PFSK-1 (cell line): ENCODE data around the gene GAS7.

Experiments
- FOXP2 ChIP-seq: optimal IDR thresholded peaks from 2 replicates; pipeline ENCODE3; 2011; ENCODE audit warnings: borderline replicate concordance, control low read depth, inconsistent platforms; ENCODE audit not compliant: insufficient read depth; ENCODE audit errors: extremely low read length, extremely low read depth
- POLR2AphosphoS5 ChIP-seq: IDR thresholded peaks from 2 replicates; pipeline ENCODE4 v1.6.1; 2012; ENCODE audit warnings: low read depth, mild to moderate bottlenecking, control low read depth, low read length, moderate library complexity
- SIN3A ChIP-seq: IDR thresholded peaks from 2 replicates; pipeline ENCODE4 v1.6.1; 2012; ENCODE audit warnings: mild to moderate bottlenecking, low read length, moderate library complexity, borderline replicate concordance; ENCODE audit not compliant: insufficient read depth
- TAF1 ChIP-seq: IDR thresholded peaks from 2 replicates; pipeline ENCODE4 v1.6.1; 2012; ENCODE audit warnings: low read length, control low read depth, borderline replicate concordance; ENCODE audit not compliant: insufficient read depth
- TF ChIP-seq, protein P1 (sequence below), 2 experiments: IDR thresholded peaks; 2 replicates each; pipeline versions ENCODE4 v1.6.1 to v1.8.0; 2011 to 2012; ENCODE audit warnings: low read depth in 2 of 2, low read length in 2 of 2, control low read depth in 1 of 2, inconsistent platforms in 1 of 2, mild to moderate bottlenecking in 1 of 2, moderate library complexity in 1 of 2; ENCODE audit not compliant: insufficient read depth in 1 of 2

DNA sequence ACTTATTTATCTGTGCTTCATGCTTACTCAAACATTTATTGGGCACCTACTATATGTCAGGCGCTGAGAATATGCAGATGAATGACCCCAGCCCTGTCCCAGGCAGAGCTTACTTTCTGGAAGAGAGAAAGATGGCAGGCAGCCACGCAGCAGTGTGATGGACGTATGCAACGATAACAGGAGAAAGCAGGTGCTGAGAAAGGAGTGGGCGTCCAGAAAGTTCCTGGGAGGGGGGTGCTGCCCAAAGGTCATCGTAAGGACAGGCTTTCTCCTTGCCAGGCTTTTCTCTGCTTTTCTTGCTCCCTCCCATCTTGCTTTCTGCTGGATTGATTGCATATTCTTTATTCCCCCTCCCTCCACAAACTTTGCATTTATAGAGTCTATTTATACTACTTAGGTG is 124.5 kb downstream of the GAS7 start:
- TF ChIP-seq POLR2AphosphoS5 (no peak), SIN3A (no peak), TAF1 (no peak), FOXP2 (no peak)
- TF ChIP-seq, protein P1, sequence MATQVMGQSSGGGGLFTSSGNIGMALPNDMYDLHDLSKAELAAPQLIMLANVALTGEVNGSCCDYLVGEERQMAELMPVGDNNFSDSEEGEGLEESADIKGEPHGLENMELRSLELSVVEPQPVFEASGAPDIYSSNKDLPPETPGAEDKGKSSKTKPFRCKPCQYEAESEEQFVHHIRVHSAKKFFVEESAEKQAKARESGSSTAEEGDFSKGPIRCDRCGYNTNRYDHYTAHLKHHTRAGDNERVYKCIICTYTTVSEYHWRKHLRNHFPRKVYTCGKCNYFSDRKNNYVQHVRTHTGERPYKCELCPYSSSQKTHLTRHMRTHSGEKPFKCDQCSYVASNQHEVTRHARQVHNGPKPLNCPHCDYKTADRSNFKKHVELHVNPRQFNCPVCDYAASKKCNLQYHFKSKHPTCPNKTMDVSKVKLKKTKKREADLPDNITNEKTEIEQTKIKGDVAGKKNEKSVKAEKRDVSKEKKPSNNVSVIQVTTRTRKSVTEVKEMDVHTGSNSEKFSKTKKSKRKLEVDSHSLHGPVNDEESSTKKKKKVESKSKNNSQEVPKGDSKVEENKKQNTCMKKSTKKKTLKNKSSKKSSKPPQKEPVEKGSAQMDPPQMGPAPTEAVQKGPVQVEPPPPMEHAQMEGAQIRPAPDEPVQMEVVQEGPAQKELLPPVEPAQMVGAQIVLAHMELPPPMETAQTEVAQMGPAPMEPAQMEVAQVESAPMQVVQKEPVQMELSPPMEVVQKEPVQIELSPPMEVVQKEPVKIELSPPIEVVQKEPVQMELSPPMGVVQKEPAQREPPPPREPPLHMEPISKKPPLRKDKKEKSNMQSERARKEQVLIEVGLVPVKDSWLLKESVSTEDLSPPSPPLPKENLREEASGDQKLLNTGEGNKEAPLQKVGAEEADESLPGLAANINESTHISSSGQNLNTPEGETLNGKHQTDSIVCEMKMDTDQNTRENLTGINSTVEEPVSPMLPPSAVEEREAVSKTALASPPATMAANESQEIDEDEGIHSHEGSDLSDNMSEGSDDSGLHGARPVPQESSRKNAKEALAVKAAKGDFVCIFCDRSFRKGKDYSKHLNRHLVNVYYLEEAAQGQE (IDR thresholded peaks at IDR 0.05; ENCODE audit: insufficient read depth in 1 of 2, low read depth in 2 of 2, low read length in 2 of 2), result no peak
